Measurements from ENCODE around the gene FBN3.

FBN3 gene

DNA sequence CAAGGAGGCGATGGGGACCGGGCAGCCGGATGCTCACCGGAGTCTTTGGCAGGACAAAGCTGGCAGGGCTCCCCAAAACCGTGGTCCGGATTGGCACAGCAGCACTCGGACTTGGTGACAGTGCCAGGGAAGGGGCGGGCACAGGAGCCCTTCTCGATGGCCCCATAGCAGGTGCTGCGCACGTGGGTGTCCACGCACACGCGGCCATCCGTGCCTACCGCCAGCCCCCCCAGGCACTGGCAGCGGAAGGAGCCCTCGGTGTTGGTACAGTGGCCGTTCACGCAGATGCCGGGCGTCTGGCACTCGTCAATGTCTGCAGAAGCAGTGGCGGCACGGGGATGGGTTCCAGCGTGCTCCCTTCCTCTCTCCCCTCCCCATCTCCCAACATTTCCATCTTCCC is 17.9 kb downstream of the FBN3 start:
- Histone ChIP-seq H2BK5ac (ENCODE audit: low read length) (no peak overlapping the region), H3K4me3 (ENCODE audit: low read length in 2 of 2) (no peak overlapping the region), H3K9me3 (replicated peaks in 1 of 2; ENCODE audit: control insufficient read depth in 2 of 2, insufficient read depth in 1 of 2, low read depth in 1 of 2, low read length in 2 of 2) (peaks cover 0 to 6% of the 10 kb centered on the region in 2 donors), H2BK120ac (ENCODE audit: low read depth, low read length) (no peak overlapping the region), H3K4ac (ENCODE audit: low read length) (no peak overlapping the region), H4K91ac (ENCODE audit: low read depth, low read length, poor library complexity) (no peak overlapping the region), H3K23ac (ENCODE audit: low read depth, low read length, poor library complexity) (peak overlapping the region; percentile 73), H2AFZ (ENCODE audit: low read length) (no peak overlapping the region), H3K4me1 (ENCODE audit: control insufficient read depth in 2 of 2, insufficient read depth in 1 of 2, low read depth in 1 of 2, low read length in 2 of 2) (no peaks in the 10 kb centered on the region), H3K14ac (ENCODE audit: low read length) (peak overlapping the region; percentile 94), H3K18ac (ENCODE audit: low read length) (no peak overlapping the region), H2AK5ac (ENCODE audit: low read depth, low read length) (no peak overlapping the region), H3K9ac (ENCODE audit: low read depth, low read length, poor library complexity) (peak overlapping the region; percentile 60), H2BK12ac (ENCODE audit: low read length) (no peak overlapping the region), H3K27ac (replicated peaks; ENCODE audit: low read length) (no peak overlapping the region), H4K8ac (ENCODE audit: low read depth, low read length) (peak overlapping the region; percentile 65), H3K4me2 (ENCODE audit: insufficient read depth, low read length, poor library complexity, severe bottlenecking) (no peak overlapping the region), H3K27me3 (ENCODE audit: control insufficient read depth in 3 of 3, insufficient read depth in 3 of 3, low read depth in 1 of 3, low read length in 3 of 3) (no peaks in the 10 kb centered on the region), H3K79me1 (ENCODE audit: low read depth, low read length) (peaks cover 3% of the 10 kb centered on the region), H2BK15ac (ENCODE audit: low read length) (no peak overlapping the region), H3K36me3 (replicated peaks in 1 of 2; ENCODE audit: control insufficient read depth in 2 of 2, insufficient read depth in 2 of 2, low read length in 2 of 2) (peaks cover 19 to 28% of the 10 kb centered on the region in 2 donors)
- no peak for DNase-seq (ENCODE audit: low spot score)
- WGBS, 2 donors (ENCODE audit: extremely low coverage in 2 of 2, insufficient read length in 2 of 2, insufficient replicate concordance in 1 of 2) = no CpG with 5 or more reads among the region's 26 CpGs

DNA sequence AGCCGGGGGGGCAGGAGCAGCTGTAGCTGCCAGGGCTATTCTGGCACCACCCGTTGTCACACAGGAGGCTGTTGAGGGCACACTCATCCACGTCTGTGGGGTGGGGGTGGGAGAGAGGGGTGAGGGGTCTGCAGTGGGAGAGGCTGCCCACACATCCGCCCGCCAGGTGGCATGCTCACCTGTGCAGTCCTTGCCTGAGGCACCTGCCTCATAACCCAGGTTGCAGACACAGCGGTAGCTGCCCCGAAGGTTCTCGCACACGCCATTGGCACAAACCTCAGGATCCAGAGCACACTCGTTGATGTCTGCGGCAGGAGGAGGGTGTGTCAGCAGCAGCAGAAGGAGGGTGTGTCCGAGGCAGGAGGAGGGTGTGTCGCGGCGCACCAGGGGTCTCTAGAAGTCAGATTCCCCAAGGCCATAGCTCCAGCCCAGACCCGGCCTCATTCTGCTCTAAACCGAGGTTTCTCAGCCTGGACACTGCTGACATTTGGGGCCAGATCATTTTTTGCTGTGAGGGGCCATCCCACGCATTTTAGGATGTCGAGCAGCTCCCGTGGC is 20.3 kb downstream of the FBN3 start:
- no peak overlapping the region for H2AFZ ChIP-seq (ENCODE audit: low read length)
- H4K8ac ChIP-seq (ENCODE audit: low read depth, low read length) = no peak overlapping the region
- H3K4me2 ChIP-seq (ENCODE audit: insufficient read depth, low read length, poor library complexity, severe bottlenecking) = no peak overlapping the region
- no peak for DNase-seq (ENCODE audit: low spot score)
- no peak overlapping the region for H3K18ac ChIP-seq (ENCODE audit: low read length)
- no peak overlapping the region for H3K4ac ChIP-seq (ENCODE audit: low read length)
- no peak overlapping the region for H4K91ac ChIP-seq (ENCODE audit: low read depth, low read length, poor library complexity)
- WGBS, 2 donors (ENCODE audit: extremely low coverage in 2 of 2, insufficient read length in 2 of 2, insufficient replicate concordance in 1 of 2) = no CpG with 5 or more reads among the region's 20 CpGs
- no peak overlapping the region for H2BK15ac ChIP-seq (ENCODE audit: low read length)
- no peaks in the 10 kb centered on the region for H3K4me1 ChIP-seq (ENCODE audit: control insufficient read depth in 2 of 2, insufficient read depth in 1 of 2, low read depth in 1 of 2, low read length in 2 of 2)
- H2BK120ac ChIP-seq (ENCODE audit: low read depth, low read length) = no peak overlapping the region
- H2AK5ac ChIP-seq (ENCODE audit: low read depth, low read length) = no peak overlapping the region
- peak overlapping the region; percentile 83 for H3K9ac ChIP-seq (ENCODE audit: low read depth, low read length, poor library complexity)
- H3K4me3 ChIP-seq (ENCODE audit: low read length in 2 of 2) = peak overlapping the region in 1 of 2 donors; percentile 67
- peaks cover 3% of the 10 kb centered on the region for H3K79me1 ChIP-seq (ENCODE audit: low read depth, low read length)
- H3K36me3 ChIP-seq (replicated peaks in 1 of 2; ENCODE audit: control insufficient read depth in 2 of 2, insufficient read depth in 2 of 2, low read length in 2 of 2) = peaks cover 14 to 30% of the 10 kb centered on the region in 2 donors
- H3K9me3 ChIP-seq (replicated peaks in 1 of 2; ENCODE audit: control insufficient read depth in 2 of 2, insufficient read depth in 1 of 2, low read depth in 1 of 2, low read length in 2 of 2) = peaks cover 0 to 6% of the 10 kb centered on the region in 2 donors
- no peak overlapping the region for H2BK12ac ChIP-seq (ENCODE audit: low read length)
- no peak overlapping the region for H3K23ac ChIP-seq (ENCODE audit: low read depth, low read length, poor library complexity)
- H2BK5ac ChIP-seq (ENCODE audit: low read length) = no peak overlapping the region
- no peak overlapping the region for H3K27ac ChIP-seq (replicated peaks; ENCODE audit: low read length)
- H3K27me3 ChIP-seq (ENCODE audit: control insufficient read depth in 3 of 3, insufficient read depth in 3 of 3, low read depth in 1 of 3, low read length in 3 of 3) = no peaks in the 10 kb centered on the region
- H3K14ac ChIP-seq (ENCODE audit: low read length) = no peak overlapping the region

DNA sequence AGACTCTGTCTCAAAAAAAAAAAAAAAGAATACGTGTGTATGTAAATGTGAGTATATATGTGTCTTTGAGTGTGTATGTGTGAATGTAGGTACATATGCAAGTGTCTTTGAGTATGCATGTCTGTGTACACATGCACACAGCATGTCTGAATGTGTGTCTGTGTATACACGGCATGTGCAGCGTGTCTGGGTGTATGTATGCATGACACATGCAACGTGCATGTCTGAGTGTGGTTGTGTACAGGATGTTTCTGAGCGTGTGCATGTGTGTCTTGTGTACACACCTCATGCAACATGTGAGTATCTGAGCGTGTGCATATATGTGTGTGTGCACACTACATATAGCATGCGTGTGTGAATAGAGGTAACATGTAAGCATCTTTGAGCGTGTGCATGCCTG is 20.8 kb downstream of the FBN3 start:
- Histone ChIP-seq H4K91ac (ENCODE audit: low read depth, low read length, poor library complexity) (no peak overlapping the region), H3K4me2 (ENCODE audit: insufficient read depth, low read length, poor library complexity, severe bottlenecking) (no peak overlapping the region), H3K14ac (ENCODE audit: low read length) (no peak overlapping the region), H2BK15ac (ENCODE audit: low read length) (no peak overlapping the region), H2AFZ (ENCODE audit: low read length) (no peak overlapping the region), H3K27me3 (ENCODE audit: control insufficient read depth in 3 of 3, insufficient read depth in 3 of 3, low read depth in 1 of 3, low read length in 3 of 3) (no peaks in the 10 kb centered on the region), H2BK5ac (ENCODE audit: low read length) (no peak overlapping the region), H3K18ac (ENCODE audit: low read length) (no peak overlapping the region), H2BK120ac (ENCODE audit: low read depth, low read length) (no peak overlapping the region), H2AK5ac (ENCODE audit: low read depth, low read length) (no peak overlapping the region), H3K9me3 (replicated peaks in 1 of 2; ENCODE audit: control insufficient read depth in 2 of 2, insufficient read depth in 1 of 2, low read depth in 1 of 2, low read length in 2 of 2) (peaks cover 0 to 6% of the 10 kb centered on the region in 2 donors), H3K79me1 (ENCODE audit: low read depth, low read length) (peaks cover 3% of the 10 kb centered on the region), H2BK12ac (ENCODE audit: low read length) (no peak overlapping the region), H3K27ac (replicated peaks; ENCODE audit: low read length) (no peak overlapping the region), H3K9ac (ENCODE audit: low read depth, low read length, poor library complexity) (peak overlapping the region; percentile 17), H3K4ac (ENCODE audit: low read length) (no peak overlapping the region), H3K23ac (ENCODE audit: low read depth, low read length, poor library complexity) (peak overlapping the region; percentile 1), H3K4me1 (ENCODE audit: control insufficient read depth in 2 of 2, insufficient read depth in 1 of 2, low read depth in 1 of 2, low read length in 2 of 2) (no peaks in the 10 kb centered on the region), H3K4me3 (ENCODE audit: low read length in 2 of 2) (peak overlapping the region in 1 of 2 donors; percentile 70), H3K36me3 (replicated peaks in 1 of 2; ENCODE audit: control insufficient read depth in 2 of 2, insufficient read depth in 2 of 2, low read length in 2 of 2) (peaks cover 14 to 32% of the 10 kb centered on the region in 2 donors), H4K8ac (ENCODE audit: low read depth, low read length) (no peak overlapping the region)
- no peak for DNase-seq (ENCODE audit: low spot score)
- 100% methylated on average over 1 of the region's 8 CpGs; no CpG with 5 or more reads in 1 of the 2 donors for WGBS, 2 donors (ENCODE audit: extremely low coverage in 2 of 2, insufficient read length in 2 of 2, insufficient replicate concordance in 1 of 2)

DNA sequence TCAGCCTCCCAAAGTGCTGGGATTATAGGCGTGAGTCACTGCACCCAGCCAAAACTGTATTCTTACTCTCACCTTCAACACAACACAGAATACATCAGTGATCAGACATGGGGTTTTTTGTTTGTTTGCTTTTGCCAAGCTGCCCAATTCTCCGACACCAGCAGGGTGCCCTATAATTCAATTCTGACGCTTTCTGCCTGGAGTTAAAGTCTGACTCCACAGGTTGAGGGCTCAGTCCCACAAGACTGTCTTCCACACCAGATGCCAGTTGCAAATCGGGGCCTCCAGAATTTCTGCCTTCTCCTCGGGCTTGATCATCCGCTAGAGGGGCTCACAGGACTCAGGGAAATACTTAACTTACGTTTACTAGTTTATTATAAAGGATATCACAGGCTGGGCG is 22.1 kb downstream of the FBN3 start:
- H2BK5ac ChIP-seq (ENCODE audit: low read length) = no peak overlapping the region
- no CpG with 5 or more reads among the region's 8 CpGs for WGBS, 2 donors (ENCODE audit: extremely low coverage in 2 of 2, insufficient read length in 2 of 2, insufficient replicate concordance in 1 of 2)
- H3K9me3 ChIP-seq (replicated peaks in 1 of 2; ENCODE audit: control insufficient read depth in 2 of 2, insufficient read depth in 1 of 2, low read depth in 1 of 2, low read length in 2 of 2) = peaks cover 0 to 6% of the 10 kb centered on the region in 2 donors
- H3K23ac ChIP-seq (ENCODE audit: low read depth, low read length, poor library complexity) = no peak overlapping the region
- H4K8ac ChIP-seq (ENCODE audit: low read depth, low read length) = no peak overlapping the region
- H3K27me3 ChIP-seq (ENCODE audit: control insufficient read depth in 3 of 3, insufficient read depth in 3 of 3, low read depth in 1 of 3, low read length in 3 of 3) = no peaks in the 10 kb centered on the region
- H4K91ac ChIP-seq (ENCODE audit: low read depth, low read length, poor library complexity) = no peak overlapping the region
- H3K79me1 ChIP-seq (ENCODE audit: low read depth, low read length) = no peaks in the 10 kb centered on the region
- H3K18ac ChIP-seq (ENCODE audit: low read length) = no peak overlapping the region
- no peak overlapping the region for H2BK120ac ChIP-seq (ENCODE audit: low read depth, low read length)
- H2AK5ac ChIP-seq (ENCODE audit: low read depth, low read length) = no peak overlapping the region
- H3K4me1 ChIP-seq (ENCODE audit: control insufficient read depth in 2 of 2, insufficient read depth in 1 of 2, low read depth in 1 of 2, low read length in 2 of 2) = no peaks in the 10 kb centered on the region
- H3K4ac ChIP-seq (ENCODE audit: low read length) = no peak overlapping the region
- DNase-seq (ENCODE audit: low spot score) = no peak
- H3K4me2 ChIP-seq (ENCODE audit: insufficient read depth, low read length, poor library complexity, severe bottlenecking) = no peak overlapping the region
- H3K27ac ChIP-seq (replicated peaks; ENCODE audit: low read length) = no peak overlapping the region
- H3K36me3 ChIP-seq (replicated peaks in 1 of 2; ENCODE audit: control insufficient read depth in 2 of 2, insufficient read depth in 2 of 2, low read length in 2 of 2) = peaks cover 14 to 35% of the 10 kb centered on the region in 2 donors
- no peak overlapping the region for H2BK12ac ChIP-seq (ENCODE audit: low read length)
- no peak overlapping the region for H3K14ac ChIP-seq (ENCODE audit: low read length)
- H2AFZ ChIP-seq (ENCODE audit: low read length) = no peak overlapping the region
- H2BK15ac ChIP-seq (ENCODE audit: low read length) = no peak overlapping the region
- no peak overlapping the region for H3K9ac ChIP-seq (ENCODE audit: low read depth, low read length, poor library complexity)
- H3K4me3 ChIP-seq (ENCODE audit: low read length in 2 of 2) = no peak overlapping the region

All from neuronal stem cell (in vitro differentiated cells).